Colonic mucosa (tissue), 4 donors: ENCODE measurements around the gene ARID1B. TPM values are rescaled to one million over a fixed set of nuclear protein-coding genes. Genes with fewer than 3 reads are reported as not detected.

Experiments
- DNase-seq: peaks from one replicate; pipeline ENCODE4 v3.0.0-alpha.2; 2020
- H3K27ac ChIP-seq: fragments of 200-600 bp; one replicate; pipeline ENCODE4 v1.8.0; 2021
- H3K27me3 ChIP-seq: fragments of 200-600 bp; one replicate; pipeline ENCODE4 v1.8.0; 2021
- H3K36me3 ChIP-seq: fragments of 200-600 bp; one replicate; pipeline ENCODE4 v1.8.0; 2021
- H3K4me1 ChIP-seq: fragments of 200-600 bp; one replicate; pipeline ENCODE4 v1.8.0; 2021; ENCODE audit warnings: mild to moderate bottlenecking
- H3K4me3 ChIP-seq: fragments of 200-600 bp; one replicate; pipeline ENCODE4 v1.8.0; 2021
- H3K9ac ChIP-seq, 2 donors: one replicate each; pipeline ENCODE4 v1.7.0; 2013; ENCODE audit warnings: control low read depth in 2 of 2, low read depth in 2 of 2, low read length in 2 of 2
- H3K9me3 ChIP-seq: fragments of 200-600 bp; one replicate; pipeline ENCODE4 v1.8.0; 2021
- CTCF ChIP-seq: fragments of 200-600 bp; IDR thresholded peaks from one replicate; pipeline ENCODE4 v1.8.0; 2022; ENCODE audit warnings: antibody characterized with exemption, mild to moderate bottlenecking
- intact Hi-C: fragments of 100-400 bp; cut with DNase I; formaldehyde crosslinking; loops from one replicate; pipeline ENCODE4 v1.14.1; 2022
- total RNA-seq, 2 donors: library from RNA; stranded (reverse); fragmentation: NEBNext Ultra II Directional in 1 of 2; extraction: Animal tissue kit (Norgen Biotek cat#: 25700) in 1 of 2; gene quantifications; one replicate each; pipeline ENCODE4 v1.2.1, GENCODE V29; 2021
- donor health status: healthy.
- donor health status: DM: no; HTN: no; CAD: no.
- donor health status: DM: no; HTN: no; CAD: no.

The ARID1B gene
- total RNA-seq, 2 donors from 2014 or later, result 61.3 to 71.5 TPM

- Histone ChIP-seq H3K9ac (no peak overlapping the region), H3K27me3 (no peaks in the 10 kb centered on the region), H3K4me1 (no peaks in the 10 kb centered on the region), H3K4me3 (no peak overlapping the region), H3K27ac (no peak overlapping the region), H3K36me3 (no peaks in the 10 kb centered on the region), H3K9me3 (no peaks in the 10 kb centered on the region)
- DNase-seq, result no peak
- intact Hi-C loops, result no loop called here
- no peak for TF ChIP-seq CTCF
Measured at GRCh38 chr6:157095084-157095483, 317.9 kb downstream of the ARID1B start.

GRCh38 chr6:157095569-157095968 is 318.4 kb downstream of the ARID1B start:
- TF ChIP-seq CTCF, result no peak
- Histone ChIP-seq H3K4me1 (no peaks in the 10 kb centered on the region), H3K27ac (no peak overlapping the region), H3K36me3 (no peaks in the 10 kb centered on the region), H3K9me3 (no peaks in the 10 kb centered on the region), H3K27me3 (no peaks in the 10 kb centered on the region), H3K4me3 (no peak overlapping the region), H3K9ac (no peak overlapping the region)
- no peak for DNase-seq
- intact Hi-C loops, result no loop called here

- intact Hi-C loops, result no loop called here
- no peaks in the 10 kb centered on the region for H3K4me1 ChIP-seq
- no peaks in the 10 kb centered on the region for H3K36me3 ChIP-seq
- no peak for DNase-seq
- H3K9me3 ChIP-seq, result no peaks in the 10 kb centered on the region
- TF ChIP-seq CTCF, result no peak
- no peak overlapping the region for H3K9ac ChIP-seq
- H3K27me3 ChIP-seq, result no peaks in the 10 kb centered on the region
- H3K4me3 ChIP-seq, result no peak overlapping the region
- H3K27ac ChIP-seq, result no peak overlapping the region
Measured at GRCh38 chr6:157096105-157096504, 318.9 kb downstream of the ARID1B start.

GRCh38 chr6:157096522-157096921 is 319.3 kb downstream of the ARID1B start:
- TF ChIP-seq CTCF, result no peak
- Histone ChIP-seq H3K9me3 (no peaks in the 10 kb centered on the region), H3K9ac (no peak overlapping the region), H3K4me1 (no peaks in the 10 kb centered on the region), H3K27ac (no peak overlapping the region), H3K36me3 (no peaks in the 10 kb centered on the region), H3K4me3 (no peak overlapping the region), H3K27me3 (no peaks in the 10 kb centered on the region)
- intact Hi-C loops, result no loop called here
- DNase-seq, result no peak

GRCh38 chr6:157097255-157097955 is 320.2 kb downstream of the ARID1B start:
- no peak for DNase-seq
- H3K27me3 ChIP-seq, result no peaks in the 10 kb centered on the region
- H3K4me3 ChIP-seq, result no peak overlapping the region
- no peak overlapping the region for H3K9ac ChIP-seq
- TF ChIP-seq CTCF, result no peak
- intact Hi-C loops, result no loop called here
- no peak overlapping the region for H3K27ac ChIP-seq
- H3K36me3 ChIP-seq, result no peaks in the 10 kb centered on the region
- H3K9me3 ChIP-seq, result no peaks in the 10 kb centered on the region
- no peaks in the 10 kb centered on the region for H3K4me1 ChIP-seq
